K562 treated with DMSO at 1 percent for 4 hours (cell line): ENCODE measurements around the gene MAPKAPK2. TPM values are rescaled to one million over a fixed set of nuclear protein-coding genes. Genes with fewer than 3 reads are reported as not detected.

Experiments used
- total RNA-seq: library from RNA; unstranded; fragments of 300-600 nt; gene quantifications from 2 replicates; pipeline ENCODE4 v1.2.3, GENCODE V29; 2022; ENCODE audit not compliant: insufficient read depth

The MAPKAPK2 gene
- total RNA-seq = 93.1 and 108 TPM in 2 replicates

DNA sequence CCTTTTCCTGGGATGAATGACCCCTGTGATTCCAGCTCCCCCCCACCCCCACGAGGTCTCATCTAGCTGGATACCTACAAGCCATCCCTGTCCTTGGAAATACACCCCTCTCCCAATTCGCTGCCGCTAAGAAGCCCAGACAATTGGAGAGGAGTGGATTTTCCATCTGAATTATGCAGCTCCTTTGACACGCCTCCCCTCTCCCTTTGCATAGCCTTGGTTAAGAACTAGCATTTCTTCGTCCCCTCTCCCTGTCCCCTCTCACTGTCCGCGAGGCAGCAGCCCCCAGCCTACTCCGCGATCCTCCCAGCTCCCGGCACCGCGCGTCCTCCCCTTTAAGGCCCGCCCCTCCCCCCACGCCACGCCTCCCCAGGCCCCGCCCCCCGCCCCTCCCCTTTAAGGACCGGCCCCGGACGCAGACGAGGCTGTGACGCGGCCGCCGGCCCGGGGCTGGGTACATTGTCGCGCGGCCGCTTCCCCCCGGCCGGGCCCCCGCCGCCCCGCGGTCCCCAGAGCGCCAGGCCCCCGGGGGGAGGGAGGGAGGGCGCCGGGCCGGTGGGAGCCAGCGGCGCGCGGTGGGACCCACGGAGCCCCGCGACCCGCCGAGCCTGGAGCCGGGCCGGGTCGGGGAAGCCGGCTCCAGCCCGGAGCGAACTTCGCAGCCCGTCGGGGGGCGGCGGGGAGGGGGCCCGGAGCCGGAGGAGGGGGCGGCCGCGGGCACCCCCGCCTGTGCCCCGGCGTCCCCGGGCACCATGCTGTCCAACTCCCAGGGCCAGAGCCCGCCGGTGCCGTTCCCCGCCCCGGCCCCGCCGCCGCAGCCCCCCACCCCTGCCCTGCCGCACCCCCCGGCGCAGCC, at the start of gene MAPKAPK2:
MAPKAPK2 (plus strand) TSS at position 428 of the 856 bp plus-strand sequence; CDS start at position 753, 325 bp downstream.

DNA sequence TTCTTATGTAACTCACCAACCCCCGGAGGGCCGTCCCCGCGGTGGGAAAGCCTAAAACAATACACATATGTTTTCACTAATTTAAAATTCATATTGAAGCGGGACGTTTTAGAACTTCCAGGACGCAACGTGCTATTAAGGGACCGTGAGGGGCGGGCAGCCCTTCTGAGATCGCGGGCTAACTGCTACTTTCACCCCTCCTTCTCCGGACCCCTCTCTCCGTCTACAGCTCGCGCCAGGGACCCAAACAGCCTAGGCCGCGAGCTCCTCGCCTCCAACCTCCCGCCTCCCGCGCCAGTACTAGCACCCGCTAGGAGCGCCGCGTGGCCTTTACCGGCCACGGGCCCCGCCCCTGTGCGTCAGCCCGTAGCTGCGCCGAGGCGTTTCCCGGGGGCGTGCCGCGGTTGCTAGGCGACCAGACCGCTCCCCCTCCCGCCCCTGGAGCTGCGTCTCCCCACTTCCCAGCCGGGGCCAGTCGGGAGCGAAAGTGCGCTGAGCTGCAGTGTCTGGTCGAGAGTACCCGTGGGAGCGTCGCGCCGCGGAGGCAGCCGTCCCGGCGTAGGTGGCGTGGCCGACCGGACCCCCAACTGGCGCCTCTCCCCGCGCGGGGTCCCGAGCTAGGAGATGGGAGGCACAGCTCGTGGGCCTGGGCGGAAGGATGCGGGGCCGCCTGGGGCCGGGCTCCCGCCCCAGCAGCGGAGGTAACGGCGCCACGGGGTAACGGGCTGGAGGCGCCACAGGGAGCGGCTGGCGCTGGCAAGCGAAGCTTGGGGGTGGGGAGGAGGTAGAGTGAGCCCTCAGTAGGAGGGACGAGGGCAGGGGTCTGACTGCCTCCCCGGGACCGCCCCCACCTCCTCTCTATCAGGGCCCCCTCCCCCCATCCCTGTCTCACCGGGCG, 49.4 kb upstream of the MAPKAPK2 start, which contains the start of gene DYRK3:
DYRK3 (plus strand) TSS at position 457 of the 898 bp plus-strand sequence; CDS start at position 625, 168 bp downstream.

DNA sequence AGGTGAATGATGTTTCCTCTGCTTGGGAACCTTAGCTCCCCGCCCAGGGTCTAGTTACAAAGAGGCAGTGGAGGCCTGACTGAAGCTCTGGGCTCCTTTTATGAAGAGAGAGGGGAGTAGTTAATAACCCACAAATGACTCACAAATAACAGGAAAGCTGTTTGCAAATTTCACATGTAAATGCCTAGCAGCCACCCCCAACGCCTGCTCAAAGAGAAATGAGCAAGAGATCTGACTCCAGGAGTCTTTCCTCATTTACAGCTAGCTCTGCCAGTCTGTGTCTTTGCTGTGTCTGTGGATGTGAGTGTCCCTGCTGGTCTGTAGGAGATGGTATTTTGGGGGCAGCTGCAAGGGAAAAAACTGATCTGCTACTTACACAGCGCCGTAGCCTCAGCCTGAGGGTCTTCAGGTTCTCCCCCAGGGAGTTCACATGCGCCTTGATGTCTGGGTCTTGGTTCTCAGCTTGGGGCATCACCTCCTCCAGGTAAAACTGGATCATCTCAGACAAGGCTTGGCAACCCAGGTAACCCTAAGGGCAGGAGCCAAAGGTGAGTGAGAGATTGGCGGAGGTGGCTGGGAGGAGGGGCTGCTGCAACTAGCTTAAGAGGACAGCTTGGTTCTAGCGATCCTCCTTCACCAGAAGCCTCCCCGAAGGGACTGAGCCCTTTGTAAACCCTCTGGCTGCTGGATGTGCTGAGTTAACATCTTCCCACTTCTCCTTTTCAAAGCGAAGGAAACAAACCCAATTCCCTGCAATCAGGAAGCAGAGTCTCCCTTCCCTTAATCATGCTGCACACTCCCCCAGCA, 86.0 kb downstream of the MAPKAPK2 start, which contains the start of gene IL19:
IL19 (plus strand) TSS at position 243 of the 807 bp plus-strand sequence. CDS start 65,890 bp downstream, outside the sequence.

DNA sequence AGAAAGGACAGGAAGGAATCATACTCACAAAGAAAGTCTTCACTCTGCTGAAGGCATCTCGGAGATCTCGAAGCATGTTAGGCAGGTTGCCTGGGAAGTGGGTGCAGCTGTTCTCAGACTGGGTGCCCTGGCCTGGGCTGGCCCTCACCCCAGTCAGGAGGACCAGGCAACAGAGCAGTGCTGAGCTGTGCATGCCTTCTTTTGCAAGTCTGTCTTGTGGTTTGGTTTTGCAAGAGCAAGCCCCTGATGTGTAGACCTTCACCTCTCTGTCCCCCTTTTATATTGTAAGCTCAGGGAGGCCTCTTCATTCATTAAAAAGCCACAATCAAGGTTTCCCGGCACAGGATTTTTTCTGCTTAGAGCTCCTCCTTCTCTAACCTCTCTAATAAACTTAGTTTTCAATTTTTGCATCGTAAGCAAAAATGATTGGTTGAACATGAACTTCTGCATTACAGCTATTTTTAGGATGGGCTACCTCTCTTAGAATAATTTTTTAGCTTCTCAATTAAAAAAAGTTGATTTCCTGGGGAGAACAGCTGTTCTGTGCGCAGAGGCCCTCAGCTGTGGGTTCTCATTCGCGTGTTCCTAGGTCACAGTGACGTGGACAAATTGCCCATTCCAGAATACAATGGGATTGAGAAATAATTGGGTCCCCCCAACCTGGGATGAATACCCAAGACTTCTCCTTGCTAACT, 87.7 kb downstream of the MAPKAPK2 start, which contains the start of gene IL10:
IL10 (minus strand) TSS at position 252 of the 695 bp plus-strand sequence; CDS start at position 193, 59 bp downstream.

Other genes starting within 250 kb of the MAPKAPK2 start
- gene IKBKE, start 214.4 kb upstream of the MAPKAPK2 start, total RNA-seq = 3.2 and 3.7 TPM in 2 replicates
- gene RASSF5, start 177.4 kb upstream of the MAPKAPK2 start, total RNA-seq = 59.0 and 66.4 TPM in 2 replicates
- gene EIF2D, start 72.4 kb upstream of the MAPKAPK2 start, total RNA-seq = 96.2 and 97.3 TPM in 2 replicates
- gene DYRK3, start 49.4 kb upstream of the MAPKAPK2 start, total RNA-seq = 18.6 and 21.7 TPM in 2 replicates
- not detected in 2 replicates for gene IL19, start 85.9 kb downstream of the MAPKAPK2 start, total RNA-seq
- gene IL10, start 87.6 kb downstream of the MAPKAPK2 start, total RNA-seq = not detected in 2 replicates
- gene IL20, start 180.7 kb downstream of the MAPKAPK2 start, total RNA-seq = not detected in 2 replicates
- not detected in 2 replicates for gene IL24, start 212.5 kb downstream of the MAPKAPK2 start, total RNA-seq
- gene FCMR, start 237.0 kb downstream of the MAPKAPK2 start, total RNA-seq = not detected in 2 replicates